Tibial nerve (tissue), 4 donors: ENCODE measurements around the gene ZNF385D.

Source experiments
- CTCF ChIP-seq, 5 experiments: fragments of 200-600 bp in 3 of 5; fragments of 450-650 bp in 2 of 5; sonication (generic) in 3 of 5; IDR thresholded peaks; one replicate each; pipeline ENCODE4 v1.5.1; 2016 to 2019; ENCODE audit warnings: antibody characterized with exemption in 5 of 5, mild to moderate bottlenecking in 3 of 5, moderate library complexity in 2 of 5
- EP300 ChIP-seq, 2 donors: sonication (generic); formaldehyde crosslinking; IDR thresholded peaks; one replicate each; pipeline ENCODE4 v1.6.1; 2017; ENCODE audit warnings: antibody characterized with exemption in 2 of 2, mild to moderate bottlenecking in 1 of 2
- POLR2A ChIP-seq, 2 donors: fragments of 450-650 bp; IDR thresholded peaks; one replicate each; pipeline ENCODE4 v1.6.1; 2017; ENCODE audit warnings: antibody characterized with exemption in 2 of 2, mild to moderate bottlenecking in 2 of 2, moderate library complexity in 2 of 2

GRCh38 chr3:21649519-21649918, 101.5 kb downstream of the ZNF385D start:
- TF ChIP-seq POLR2A (IDR thresholded peaks at IDR 0.05) (no peak), CTCF (IDR thresholded peaks at IDR 0.05) (no peak), EP300 (IDR thresholded peaks at IDR 0.05) (no peak)
